SU-DHL-6 (cell line): ENCODE measurements around the gene AADACL4.
"Not testable (repeated sequence)": the region's sequence is repeated elsewhere in the genome, so short reads cannot be mapped to it uniquely, and the experiment has no call there.

Experiments
- H2AFZ ChIP-seq: fragments of 200-600 bp; sonication (generic); 2 replicates; pipeline ENCODE4 v1.6.1; 2014; ENCODE audit warnings: low read depth, mild to moderate bottlenecking, moderate library complexity, mixed read lengths, antibody characterized with exemption, low read length; ENCODE audit not compliant: severe bottlenecking
- H3F3A ChIP-seq: fragments of 200-600 bp; shearing (Covaris generic); 2 replicates; pipeline ENCODE4 v1.6.0; 2016; ENCODE audit warnings: antibody characterized with exemption, mild to moderate bottlenecking; ENCODE audit not compliant: insufficient read depth
- H3K27ac ChIP-seq: fragments of 200-600 bp; sonication (generic); 2 replicates; pipeline ENCODE4 v1.5.1; 2016; ENCODE audit warnings: low read depth, mild to moderate bottlenecking, low read length, moderate library complexity, mixed read lengths
- H3K27me3 ChIP-seq: fragments of 200-600 bp; sonication (generic), shearing (Covaris generic); 2 replicates; pipeline ENCODE4 v1.6.0; 2014; ENCODE audit warnings: mild to moderate bottlenecking, low read length
- H3K36me3 ChIP-seq: fragments of 200-600 bp; sonication (generic); 2 replicates; pipeline ENCODE4 v1.6.1; 2014; ENCODE audit warnings: mild to moderate bottlenecking, low read length, mixed read lengths
- H3K4me2 ChIP-seq: fragments of 300-600, 200-600 bp; shearing (Covaris generic), sonication (generic); 2 replicates; pipeline ENCODE4 v1.6.0; 2014; ENCODE audit warnings: low read length, low read depth, mild to moderate bottlenecking; ENCODE audit not compliant: poor library complexity, severe bottlenecking
- H3K4me3 ChIP-seq: fragments of 200-600 bp; sonication (generic); 2 replicates; pipeline ENCODE4 v1.5.1; 2014; ENCODE audit warnings: antibody characterized with exemption, low read length, mild to moderate bottlenecking, mixed read lengths; ENCODE audit not compliant: insufficient read depth, poor library complexity, severe bottlenecking
- H3K79me2 ChIP-seq: fragments of 200-600 bp; sonication (generic); 2 replicates; pipeline ENCODE4 v1.6.1; 2014; ENCODE audit warnings: mild to moderate bottlenecking, low read length, moderate library complexity; ENCODE audit not compliant: insufficient read depth
- H3K9ac ChIP-seq: fragments of 200-600 bp; sonication (generic); 2 replicates; pipeline ENCODE4 v1.7.0; 2014; ENCODE audit warnings: mild to moderate bottlenecking, low read length
- H3K9me2 ChIP-seq: fragments of 200-600 bp; sonication (generic); replicated peaks from 2 replicates; pipeline ENCODE4 v1.6.1; 2014; ENCODE audit warnings: low read length; ENCODE audit not compliant: insufficient read depth
- H3K9me3 ChIP-seq: fragments of 200-600 bp; sonication (generic); 2 replicates; pipeline ENCODE4 v1.6.1; 2014; ENCODE audit warnings: low read length, mixed read lengths; ENCODE audit not compliant: insufficient read depth
- H4K20me1 ChIP-seq: fragments of 200-600 bp; sonication (generic); 2 replicates; pipeline ENCODE4 v1.6.1; 2014; ENCODE audit warnings: low read depth, mild to moderate bottlenecking, antibody characterized with exemption, low read length, moderate library complexity, mixed read lengths
- EZH2phosphoT487 ChIP-seq: fragments of 200-600 bp; sonication (generic), shearing (Covaris generic); conservative IDR thresholded peaks from 2 replicates; pipeline ENCODE4 v1.6.1; 2018; ENCODE audit warnings: mild to moderate bottlenecking, antibody characterized with exemption, low read length, moderate library complexity, mixed read lengths
- TF ChIP-seq, protein P1 (sequence below): fragments of 200-600 bp; sonication (generic); IDR thresholded peaks from one replicate; pipeline ENCODE4 v1.5.1; 2017; ENCODE audit warnings: antibody characterized with exemption, mild to moderate bottlenecking, low read length, moderate library complexity; ENCODE audit not compliant: insufficient read depth, poor library complexity, severe bottlenecking

Gene AADACL4

DNA sequence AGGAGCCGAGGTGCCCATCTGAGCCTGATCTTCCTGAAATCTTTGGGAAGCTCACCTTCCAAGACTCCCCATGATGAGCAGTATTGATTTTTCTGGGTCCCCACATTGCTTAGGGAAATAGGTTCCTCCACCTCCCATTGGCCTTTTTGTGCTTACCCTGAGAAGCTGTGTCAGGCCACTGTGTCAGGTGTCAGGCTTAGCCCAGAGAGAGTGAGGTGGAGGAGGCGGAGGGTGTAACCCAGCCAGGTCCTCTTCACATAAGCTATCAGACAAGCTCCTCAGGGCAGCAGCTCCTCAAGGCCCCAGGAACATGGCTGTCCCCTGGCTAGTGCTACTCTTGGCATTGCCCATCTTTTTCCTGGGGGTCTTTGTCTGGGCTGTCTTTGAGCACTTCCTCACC lies 352 bp downstream of the AADACL4 start:
- Histone ChIP-seq H2AFZ (no peak overlapping the region), H3K4me2 (no peak overlapping the region), H3K79me2 (no peaks in the 10 kb centered on the region), H4K20me1 (no peaks in the 10 kb centered on the region), H3K36me3 (no peaks in the 10 kb centered on the region), H3K4me3 (no peak overlapping the region), H3K9ac (no peak overlapping the region), H3K27me3 (no peaks in the 10 kb centered on the region), H3F3A (no peaks in the 10 kb centered on the region), H3K9me2 (no peaks in the 10 kb centered on the region), H3K27ac (no peak overlapping the region), H3K9me3 (peaks cover 17% of the 10 kb centered on the region; the same call in 1 of the 2 replicates)
- TF ChIP-seq EZH2phosphoT487: no peak
- TF ChIP-seq, protein P1, sequence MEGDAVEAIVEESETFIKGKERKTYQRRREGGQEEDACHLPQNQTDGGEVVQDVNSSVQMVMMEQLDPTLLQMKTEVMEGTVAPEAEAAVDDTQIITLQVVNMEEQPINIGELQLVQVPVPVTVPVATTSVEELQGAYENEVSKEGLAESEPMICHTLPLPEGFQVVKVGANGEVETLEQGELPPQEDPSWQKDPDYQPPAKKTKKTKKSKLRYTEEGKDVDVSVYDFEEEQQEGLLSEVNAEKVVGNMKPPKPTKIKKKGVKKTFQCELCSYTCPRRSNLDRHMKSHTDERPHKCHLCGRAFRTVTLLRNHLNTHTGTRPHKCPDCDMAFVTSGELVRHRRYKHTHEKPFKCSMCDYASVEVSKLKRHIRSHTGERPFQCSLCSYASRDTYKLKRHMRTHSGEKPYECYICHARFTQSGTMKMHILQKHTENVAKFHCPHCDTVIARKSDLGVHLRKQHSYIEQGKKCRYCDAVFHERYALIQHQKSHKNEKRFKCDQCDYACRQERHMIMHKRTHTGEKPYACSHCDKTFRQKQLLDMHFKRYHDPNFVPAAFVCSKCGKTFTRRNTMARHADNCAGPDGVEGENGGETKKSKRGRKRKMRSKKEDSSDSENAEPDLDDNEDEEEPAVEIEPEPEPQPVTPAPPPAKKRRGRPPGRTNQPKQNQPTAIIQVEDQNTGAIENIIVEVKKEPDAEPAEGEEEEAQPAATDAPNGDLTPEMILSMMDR: no peak

DNA sequence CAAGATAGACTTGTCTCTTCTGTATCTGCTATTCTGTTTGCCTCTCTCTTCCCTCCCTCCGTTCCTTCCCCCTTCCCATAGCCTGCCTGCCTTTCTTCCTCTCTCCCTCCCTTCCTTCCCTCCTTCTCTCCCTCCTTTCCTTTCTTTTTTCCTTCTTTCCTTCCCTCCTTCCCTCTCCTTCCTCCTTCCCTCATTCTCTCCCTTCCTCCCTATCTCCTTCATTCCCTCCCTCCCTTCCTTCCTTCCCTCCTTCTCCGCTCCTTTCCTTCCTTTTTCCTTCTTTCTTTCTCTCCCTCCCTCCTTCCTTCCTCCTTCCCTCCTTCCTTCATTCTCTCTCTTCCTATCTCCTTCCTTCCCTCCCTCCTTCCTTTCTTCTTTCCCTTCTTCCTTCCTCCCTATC lies 944 bp downstream of the AADACL4 start:
- no peak overlapping the region for H3K4me2 ChIP-seq
- peaks cover 11% of the 10 kb centered on the region; the same call in 1 of the 2 replicates for H3K9me3 ChIP-seq
- H3K27me3 ChIP-seq: no peaks in the 10 kb centered on the region
- H3F3A ChIP-seq: no peaks in the 10 kb centered on the region
- no peak overlapping the region for H3K4me3 ChIP-seq
- H3K36me3 ChIP-seq: no peaks in the 10 kb centered on the region
- no peaks in the 10 kb centered on the region for H3K9me2 ChIP-seq
- no peak for TF ChIP-seq EZH2phosphoT487
- TF ChIP-seq, protein P1: no peak
- H3K27ac ChIP-seq: no peak overlapping the region
- H3K9ac ChIP-seq: no peak overlapping the region
- H4K20me1 ChIP-seq: no peaks in the 10 kb centered on the region
- no peaks in the 10 kb centered on the region for H3K79me2 ChIP-seq
- H2AFZ ChIP-seq: no peak overlapping the region

DNA sequence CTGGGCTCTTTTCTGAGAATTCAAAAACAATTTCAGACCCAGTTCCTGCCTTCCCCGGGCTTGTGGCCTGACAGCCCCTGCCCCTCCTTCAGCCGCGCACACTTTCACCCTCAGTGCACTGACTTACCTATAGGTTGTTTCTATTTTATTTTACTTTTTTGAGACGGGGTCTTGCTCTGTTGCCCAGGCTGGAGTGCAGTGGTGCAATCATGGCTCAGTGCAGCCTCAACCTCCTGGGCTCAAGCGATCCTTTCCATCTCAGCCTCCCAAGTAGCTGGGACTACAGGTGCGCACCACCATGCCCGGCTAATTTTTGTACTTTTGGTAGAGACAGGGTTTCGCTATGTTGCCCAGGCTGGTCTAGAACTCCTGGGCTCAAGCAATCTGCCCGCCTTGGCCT lies 1.5 kb downstream of the AADACL4 start:
- H3K4me3 ChIP-seq, H3K9me2 ChIP-seq, H3K9ac ChIP-seq, H4K20me1 ChIP-seq, H3K79me2 ChIP-seq, H3K36me3 ChIP-seq, H3K4me2 ChIP-seq, H3K27ac ChIP-seq, H2AFZ ChIP-seq, H3K27me3 ChIP-seq, H3K9me3 ChIP-seq, H3F3A ChIP-seq: not testable (repeated sequence)

DNA sequence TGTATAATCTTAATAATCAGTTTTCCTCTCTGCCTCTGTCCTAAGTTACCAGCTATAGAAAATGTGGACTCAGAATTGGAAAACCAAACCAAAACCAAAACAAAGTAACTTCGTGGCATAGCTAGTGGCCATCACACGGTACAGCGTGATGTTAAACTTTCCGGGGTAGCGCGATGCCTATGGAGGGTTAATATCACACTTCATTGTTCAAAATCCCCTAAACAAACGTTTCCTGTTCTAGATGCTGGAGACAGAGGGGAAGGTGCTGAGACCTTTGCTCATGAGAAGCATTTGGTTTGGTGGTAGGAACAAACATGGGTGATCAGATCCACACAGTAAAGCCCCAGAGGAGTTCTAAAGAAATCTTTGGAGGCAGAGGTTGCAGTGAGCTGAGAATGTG lies 4.9 kb downstream of the AADACL4 start:
- no peaks in the 10 kb centered on the region for H3K9me2 ChIP-seq
- H3K36me3 ChIP-seq: no peaks in the 10 kb centered on the region
- no peak for TF ChIP-seq EZH2phosphoT487
- TF ChIP-seq, protein P1: no peak
- no peaks in the 10 kb centered on the region for H3F3A ChIP-seq
- no peak overlapping the region for H3K4me3 ChIP-seq
- H3K79me2 ChIP-seq: no peaks in the 10 kb centered on the region
- no peak overlapping the region for H3K9ac ChIP-seq
- no peak overlapping the region for H3K4me2 ChIP-seq
- no peak overlapping the region for H3K27ac ChIP-seq
- no peaks in the 10 kb centered on the region for H3K9me3 ChIP-seq
- H3K27me3 ChIP-seq: no peaks in the 10 kb centered on the region
- no peak overlapping the region for H2AFZ ChIP-seq
- H4K20me1 ChIP-seq: no peaks in the 10 kb centered on the region
